HG03025 (cell line): ENCODE results near the gene TAF4.
"Not testable (repeated sequence)": the region's sequence is repeated elsewhere in the genome, so short reads cannot be mapped to it uniquely, and the experiment has no call there.

Source experiments
- ATAC-seq: cut with Tn5 transposase; IDR thresholded peaks from one replicate; pipeline ENCODE4 v1.9.1; 2021; ENCODE audit warnings: mild to moderate bottlenecking, moderate library complexity; ENCODE audit not compliant: unreplicated experiment, low FRiP score

The TAF4 gene

GRCh38 chr20:62083312-62083711 is 17.6 kb upstream of the TAF4 start:
- no peak for ATAC-seq

- ATAC-seq = no peak
These were observed 14.7 kb upstream of the TAF4 start for GRCh38 chr20:62080249-62080990.

GRCh38 chr20:62079166-62079565 is 13.5 kb upstream of the TAF4 start:
- ATAC-seq = no peak

- ATAC-seq = no peak
These were observed 7.6 kb upstream of the TAF4 start for GRCh38 chr20:62073323-62073722.

GRCh38 chr20:62071669-62072430 is 6.2 kb upstream of the TAF4 start:
- not testable (repeated sequence) for ATAC-seq

GRCh38 chr20:62069741-62070216 is 4.1 kb upstream of the TAF4 start:
- no peak for ATAC-seq

- ATAC-seq = no peak
These were observed 3.3 kb upstream of the TAF4 start for GRCh38 chr20:62068997-62069396.

GRCh38 chr20:62067547-62068260 is 2.0 kb upstream of the TAF4 start:
- no peak for ATAC-seq

GRCh38 chr20:62066983-62067433 is 1.3 kb upstream of the TAF4 start:
- no peak for ATAC-seq

- ATAC-seq = peak; percentile 29
These were observed 780 bp upstream of the TAF4 start for GRCh38 chr20:62066339-62066982.

GRCh38 chr20:62064770-62065673 is 659 bp downstream of the TAF4 start:
- peak; percentile 37 for ATAC-seq

- no peak for ATAC-seq
These were observed 1.5 kb downstream of the TAF4 start for GRCh38 chr20:62063981-62064769.

GRCh38 chr20:62063315-62063980 is 2.2 kb downstream of the TAF4 start:
- ATAC-seq = no peak

GRCh38 chr20:62062661-62063314 is 2.9 kb downstream of the TAF4 start:
- ATAC-seq = no peak

- ATAC-seq = no peak
These were observed 3.7 kb downstream of the TAF4 start for GRCh38 chr20:62061851-62062423.

- ATAC-seq = no peak
These were observed 4.8 kb downstream of the TAF4 start for GRCh38 chr20:62060631-62061541.
